Prostate gland (tissue), 2 donors: ENCODE data around the gene LOXL4. TPM values are rescaled to one million over a fixed set of nuclear protein-coding genes. Genes with fewer than 3 reads are reported as not detected.

Experiments
- DNase-seq: peaks from one replicate; pipeline ENCODE4 v3.0.0-alpha.2; 2019; ENCODE audit warnings: low spot score
- H3K27ac ChIP-seq, 2 donors: fragments of 200-600 bp; sonication (generic); 2 replicates each; pipeline ENCODE4 v1.5.1; 2017 to 2019
- H3K27me3 ChIP-seq: fragments of 200-600 bp; sonication (generic); replicated peaks from 2 replicates; pipeline ENCODE4 v1.5.1; 2019; ENCODE audit not compliant: insufficient read depth
- H3K36me3 ChIP-seq, 2 donors: fragments of 200-600 bp; sonication (generic); 1 replicate in 1 of 2; 2 replicates in 1 of 2; pipeline versions ENCODE4 v1.5.1 to v1.8.1; 2017 to 2019
- H3K4me1 ChIP-seq: fragments of 200-600 bp; sonication (generic); replicated peaks from 2 replicates; pipeline ENCODE4 v1.5.1; 2019
- H3K4me3 ChIP-seq, 2 donors: fragments of 200-600 bp; sonication (generic); 2 replicates each; pipeline ENCODE4 v1.5.1; 2017 to 2019
- H3K9me3 ChIP-seq: fragments of 200-600 bp; sonication (generic); 2 replicates; pipeline ENCODE4 v1.5.1; 2017
- POLR2A ChIP-seq: fragments of 450-650 bp; IDR thresholded peaks from one replicate; pipeline ENCODE4 v1.6.1; 2016; ENCODE audit warnings: antibody characterized with exemption, mild to moderate bottlenecking
- POLR2AphosphoS5 ChIP-seq: sonication (generic); formaldehyde crosslinking; IDR thresholded peaks from one replicate; pipeline ENCODE4 v1.6.1; 2017; ENCODE audit warnings: antibody characterized with exemption
- WGBS: methylation state at CpG from one replicate; pipeline ENCODE4 v1.1.5; 2018; 5-methylcytosine and 5-hydroxymethylcytosine counted together
- intact Hi-C: fragments of 100-400 bp; cut with DNase I; formaldehyde crosslinking; loops from one replicate; pipeline ENCODE4 v1.14.2; 2022
- total RNA-seq, 2 donors: library from RNA; depleted of rRNA; stranded (reverse); fragments of >200 nt; gene quantifications; one replicate each; pipeline ENCODE4 v1.1.0, GENCODE V29; 2016
- TF ChIP-seq, protein P1 (sequence below), 4 experiments: fragments of 200-600 bp in 2 of 4; fragments of 450-650 bp in 2 of 4; sonication (generic) in 2 of 4; IDR thresholded peaks; 1 replicate in 3 of 4; 2 replicates in 1 of 4; pipeline ENCODE4 v1.5.1; 2016 to 2019; ENCODE audit warnings: antibody characterized with exemption in 4 of 4, mild to moderate bottlenecking in 2 of 4, moderate library complexity in 2 of 4

The LOXL4 gene
- total RNA-seq, 2 donors from 2014 or later, result 7.4 to 26.8 TPM

DNA sequence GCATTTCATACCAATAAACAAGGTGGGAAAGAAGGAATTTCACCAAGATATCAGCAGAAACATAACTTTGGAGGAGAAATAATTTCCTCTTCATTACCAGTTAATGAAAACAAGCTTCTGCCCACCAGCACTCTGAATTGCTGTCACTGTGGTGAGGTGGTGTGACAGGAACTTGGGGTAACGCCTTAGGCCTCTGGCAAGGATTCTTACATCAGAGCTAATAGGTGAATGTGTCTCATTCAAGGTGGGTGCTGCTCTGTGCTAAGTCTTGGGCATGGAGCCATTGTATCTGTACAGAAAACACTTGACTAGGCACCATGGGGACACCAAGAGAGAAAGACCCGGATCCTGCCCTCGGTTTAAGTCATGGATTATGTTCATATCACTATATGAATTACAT is 8.3 kb upstream of the LOXL4 start:
- Histone ChIP-seq H3K36me3 (no peaks in the 10 kb centered on the region), H3K9me3 (no peaks in the 10 kb centered on the region), H3K27me3 (no peaks in the 10 kb centered on the region), H3K27ac (no peak overlapping the region), H3K4me3 (no peak overlapping the region), H3K4me1 (no peaks in the 10 kb centered on the region)
- intact Hi-C loops, result no loop called here
- TF ChIP-seq, protein P1, sequence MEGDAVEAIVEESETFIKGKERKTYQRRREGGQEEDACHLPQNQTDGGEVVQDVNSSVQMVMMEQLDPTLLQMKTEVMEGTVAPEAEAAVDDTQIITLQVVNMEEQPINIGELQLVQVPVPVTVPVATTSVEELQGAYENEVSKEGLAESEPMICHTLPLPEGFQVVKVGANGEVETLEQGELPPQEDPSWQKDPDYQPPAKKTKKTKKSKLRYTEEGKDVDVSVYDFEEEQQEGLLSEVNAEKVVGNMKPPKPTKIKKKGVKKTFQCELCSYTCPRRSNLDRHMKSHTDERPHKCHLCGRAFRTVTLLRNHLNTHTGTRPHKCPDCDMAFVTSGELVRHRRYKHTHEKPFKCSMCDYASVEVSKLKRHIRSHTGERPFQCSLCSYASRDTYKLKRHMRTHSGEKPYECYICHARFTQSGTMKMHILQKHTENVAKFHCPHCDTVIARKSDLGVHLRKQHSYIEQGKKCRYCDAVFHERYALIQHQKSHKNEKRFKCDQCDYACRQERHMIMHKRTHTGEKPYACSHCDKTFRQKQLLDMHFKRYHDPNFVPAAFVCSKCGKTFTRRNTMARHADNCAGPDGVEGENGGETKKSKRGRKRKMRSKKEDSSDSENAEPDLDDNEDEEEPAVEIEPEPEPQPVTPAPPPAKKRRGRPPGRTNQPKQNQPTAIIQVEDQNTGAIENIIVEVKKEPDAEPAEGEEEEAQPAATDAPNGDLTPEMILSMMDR (IDR thresholded peaks at IDR 0.05), result no peak
- no peak for TF ChIP-seq POLR2A
- no peak for TF ChIP-seq POLR2AphosphoS5
- no peak for DNase-seq
- WGBS, result 97% methylated on average over 3 of the region's 3 CpGs

DNA sequence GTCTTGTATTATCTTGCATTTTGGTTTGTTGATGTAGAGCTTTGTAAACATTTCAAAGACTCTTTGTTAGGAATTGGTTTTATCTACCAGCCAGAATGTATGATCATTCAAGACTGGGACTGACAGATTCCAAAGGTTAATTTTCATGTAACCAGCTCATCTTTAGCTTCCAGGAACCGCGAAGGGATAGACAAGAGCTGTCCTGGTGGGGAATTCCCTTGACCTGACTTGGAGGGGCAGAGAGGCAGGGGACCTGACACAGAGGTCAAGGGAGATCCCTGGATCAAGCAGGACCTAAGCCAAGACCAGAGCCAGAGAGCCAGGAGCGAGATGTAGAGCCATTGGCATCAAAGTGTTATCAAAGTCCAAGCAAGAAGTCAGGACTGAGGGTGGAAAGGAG is 6.6 kb upstream of the LOXL4 start:
- TF ChIP-seq, protein P1 (IDR thresholded peaks at IDR 0.05), result no peak
- TF ChIP-seq POLR2AphosphoS5, result no peak
- no peak for TF ChIP-seq POLR2A
- Histone ChIP-seq H3K27ac (no peak overlapping the region), H3K36me3 (no peaks in the 10 kb centered on the region), H3K4me1 (no peaks in the 10 kb centered on the region), H3K27me3 (no peaks in the 10 kb centered on the region), H3K4me3 (no peak overlapping the region), H3K9me3 (no peaks in the 10 kb centered on the region)
- no peak for DNase-seq
- intact Hi-C loops, result no loop called here
- WGBS, result 95% methylated on average over 3 of the region's 3 CpGs

DNA sequence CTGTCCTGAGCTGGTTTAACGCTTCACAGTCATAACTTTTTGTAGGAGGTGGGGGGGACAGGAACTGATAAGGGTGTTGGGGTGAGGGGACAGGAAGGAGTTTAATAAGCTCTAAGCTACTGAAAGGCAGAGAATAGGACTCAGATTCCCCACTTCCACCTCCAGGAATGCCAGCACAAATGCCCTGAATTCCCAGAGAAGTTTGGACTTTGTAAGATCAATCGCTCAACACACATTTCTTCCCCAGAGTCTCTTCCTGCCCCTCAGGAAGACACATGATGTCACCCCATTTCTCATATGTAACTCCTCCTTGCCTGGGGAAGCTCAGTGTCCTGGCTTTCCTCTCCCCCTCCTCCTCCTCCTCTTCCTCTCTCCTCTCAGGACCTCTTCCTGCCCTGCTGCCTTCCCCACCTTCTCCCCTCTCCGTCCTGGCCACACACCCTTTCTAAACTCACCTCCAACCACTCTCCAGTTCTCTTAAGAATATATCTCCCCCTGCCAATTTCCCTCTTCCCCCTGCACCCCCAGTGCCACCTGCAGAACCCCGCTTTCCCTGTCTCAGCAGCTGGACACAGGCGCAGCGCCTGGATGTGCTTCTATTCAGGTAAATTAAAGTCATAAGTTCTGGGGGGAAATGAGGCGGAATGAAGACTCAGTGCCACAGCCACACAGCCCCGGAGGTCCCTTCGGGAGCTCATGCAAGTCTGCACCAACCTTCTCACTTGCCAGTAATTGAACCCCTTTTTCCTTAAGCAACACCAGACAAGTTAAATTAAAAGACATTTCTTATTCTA is 5.3 kb upstream of the LOXL4 start:
- Histone ChIP-seq H3K4me1 (peaks cover 5% of the 10 kb centered on the region), H3K27ac (no peak overlapping the region), H3K36me3 (no peaks in the 10 kb centered on the region), H3K4me3 (no peak overlapping the region), H3K27me3 (no peaks in the 10 kb centered on the region), H3K9me3 (no peaks in the 10 kb centered on the region)
- no peak for TF ChIP-seq POLR2AphosphoS5
- no peak for TF ChIP-seq POLR2A
- TF ChIP-seq, protein P1 (IDR thresholded peaks at IDR 0.05), result no peak
- intact Hi-C loops, result no loop called here
- no peak for DNase-seq
- WGBS, result 82% methylated on average over 9 of the region's 9 CpGs

DNA sequence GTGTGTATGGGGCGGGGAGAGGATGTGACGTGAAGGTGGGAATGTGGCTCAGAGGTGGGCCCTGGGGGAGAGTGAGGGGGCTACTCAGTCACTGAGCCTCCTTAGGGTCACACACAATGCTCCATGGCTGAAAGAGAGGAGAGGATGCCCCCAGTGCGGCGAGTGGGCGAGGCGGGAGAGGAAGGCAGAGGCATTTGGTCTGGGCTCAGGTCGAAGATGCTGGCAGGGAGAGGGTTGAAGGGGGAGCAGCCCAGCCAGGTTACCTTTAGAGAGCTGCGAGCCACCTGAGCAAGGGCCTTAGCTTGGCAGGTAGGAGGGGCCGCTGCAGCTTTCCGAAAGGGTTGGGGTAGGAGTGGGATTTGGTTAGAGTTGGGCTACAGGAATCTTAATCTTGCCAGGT is 4.7 kb upstream of the LOXL4 start:
- DNase-seq, result no peak
- no peak overlapping the region for H3K27ac ChIP-seq

More for the DNA sequence above, 4.7 kb upstream of the LOXL4 start:
- TF ChIP-seq, protein P1 (IDR thresholded peaks at IDR 0.05), result no peak
- no peak for TF ChIP-seq POLR2A
- TF ChIP-seq POLR2AphosphoS5, result no peak
- no peaks in the 10 kb centered on the region for H3K36me3 ChIP-seq
- H3K4me3 ChIP-seq, result no peak overlapping the region
- no peaks in the 10 kb centered on the region for H3K9me3 ChIP-seq
- 70% methylated on average over 10 of the region's 10 CpGs for WGBS
- H3K27me3 ChIP-seq, result no peaks in the 10 kb centered on the region
- intact Hi-C loops, result no loop called here
- peaks cover 5% of the 10 kb centered on the region for H3K4me1 ChIP-seq
